Psoas muscle (tissue), 8 donors: Measurements from ENCODE around the gene ITGA1. TPM values are rescaled to one million over a fixed set of nuclear protein-coding genes. Genes with fewer than 3 reads are reported as not detected.
A peak's percentile ranks its signal among the peaks of the same experiment; 100 is the strongest.

Experiments used
- ATAC-seq, 4 donors: fragments of 200-7000 bp; cut with Tn5 transposase; one replicate each; pipeline ENCODE4 v1.9.1; 2020; ENCODE audit warnings: moderate library complexity in 3 of 4, mild to moderate bottlenecking in 2 of 4
- DNase-seq, 2 donors: peaks; one replicate each; pipeline ENCODE4 v3.0.0-alpha.2; 2020
- H3K27ac ChIP-seq: fragments of 200-600 bp; one replicate; pipeline ENCODE4 v1.8.0; 2022
- H3K27me3 ChIP-seq, 3 donors: fragments of 200-600 bp in 1 of 3; one replicate each; pipeline versions ENCODE4 v1.6.1 to v1.8.0; 2013 to 2022; ENCODE audit warnings: low read length in 2 of 3, mild to moderate bottlenecking in 2 of 3, moderate library complexity in 1 of 3; ENCODE audit not compliant: insufficient read depth in 3 of 3
- H3K36me3 ChIP-seq, 2 donors: fragments of 200-600 bp in 1 of 2; one replicate each; pipeline versions ENCODE4 v1.6.1 to v1.8.0; 2013 to 2022; ENCODE audit warnings: low read depth in 1 of 2, mild to moderate bottlenecking in 1 of 2, moderate library complexity in 1 of 2; ENCODE audit not compliant: insufficient read depth in 1 of 2
- H3K4me1 ChIP-seq: fragments of 200-600 bp; one replicate; pipeline ENCODE4 v1.8.0; 2022
- H3K4me3 ChIP-seq: fragments of 200-600 bp; one replicate; pipeline ENCODE4 v1.8.0; 2022; ENCODE audit warnings: mild to moderate bottlenecking
- H3K9me3 ChIP-seq: fragments of 200-600 bp; one replicate; pipeline ENCODE4 v1.8.0; 2022
- WGBS, 3 donors: extraction: QIAGEN DNeasy Blood & Tissue Kit; methylation state at CpG; one replicate each; pipeline versions ENCODE4 v1.1.6 to v1.1.7; 2013; 5-methylcytosine and 5-hydroxymethylcytosine counted together
- intact Hi-C, 2 donors: fragments of 100-400 bp; cut with DNase I; formaldehyde crosslinking; loops; one replicate each; pipeline versions ENCODE4 v1.11.0 to v1.14.2; 2022
- polyA plus RNA-seq, 3 donors: library from polyadenylated mRNA; stranded (reverse); fragments of 200-250 nt; gene quantifications; one replicate each; pipeline ENCODE4 v1.2.3, GENCODE V29; 2013
- total RNA-seq, 4 donors: library from RNA; stranded (reverse); fragmentation: NEBNext Ultra II Directional in 2 of 4; extraction: Animal tissue kit (Norgen Biotek cat#: 25700) in 2 of 4; gene quantifications; one replicate each; pipeline versions ENCODE4 v1.2.1 to v1.2.4, GENCODE V29; 2021 to 2023
- TF ChIP-seq, protein P1 (sequence below): fragments of 200-600 bp; IDR thresholded peaks from one replicate; pipeline ENCODE4 v1.8.0; 2022; ENCODE audit warnings: antibody characterized with exemption
- donor health status: healthy with polysubstance abuse.
- donor health status: DM: no; HTN: no; CAD: no; lungs with moderate emphysema.
- donor health status: Bipolar disorder and iron deficiency.
- donor health status: healthy.
- donor health status: DM: yes; HTN: yes; CAD: no.
- donor health status: DM: no; HTN: no; CAD: no.
- donor health status: DM: no; HTN: no; CAD: no.
- donor health status: DM: yes; HTN: yes; CAD: no.

The ITGA1 gene
- total and polyA plus RNA-seq, 7 donors: 3.4 to 29.3 (median 13.0) TPM

DNA sequence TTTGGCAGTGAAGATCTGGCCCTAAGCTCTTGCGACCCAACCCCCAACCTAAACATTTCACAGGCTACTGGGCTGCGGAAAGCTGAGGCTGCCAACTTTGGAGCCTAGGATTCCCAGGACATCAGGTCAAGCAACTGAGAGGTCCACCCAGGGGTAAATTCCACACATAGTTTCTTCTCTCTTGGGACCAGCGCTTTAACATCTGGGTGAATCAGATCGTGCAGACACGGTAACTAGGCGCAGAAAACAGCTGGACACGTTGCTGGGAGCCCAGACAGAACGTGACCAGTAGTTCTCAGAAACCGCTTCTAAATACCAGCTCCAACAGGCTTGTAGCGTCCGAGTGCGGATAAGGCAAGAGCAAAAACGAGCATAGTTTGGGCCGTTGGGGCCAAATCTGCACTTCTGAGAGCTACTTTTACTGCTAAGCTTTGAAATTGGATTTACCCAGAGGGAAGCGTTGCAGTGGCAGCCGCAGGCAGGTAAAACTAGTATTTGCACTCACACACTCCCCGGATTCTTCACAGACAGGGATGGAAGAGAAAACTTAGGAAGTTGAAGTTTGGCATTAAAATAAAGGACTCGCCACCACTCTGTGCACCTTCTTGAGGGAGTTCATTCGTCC lies 11.8 kb downstream of the ITGA1 start:
- ATAC-seq: peak in 3 of 4 donors; percentile 40 to 49 (median 42)
- Histone ChIP-seq H3K4me3 (peak overlapping the region; percentile 83), H3K9me3 (no peaks in the 10 kb centered on the region), H3K4me1 (peaks cover 34% of the 10 kb centered on the region), H3K36me3 (peaks cover 0 to 10% of the 10 kb centered on the region in 2 donors), H3K27me3 (no peaks in the 10 kb centered on the region), H3K27ac (peak overlapping the region; percentile 94)
- peak; percentile 51 to 69 for DNase-seq
- TF ChIP-seq, protein P1, sequence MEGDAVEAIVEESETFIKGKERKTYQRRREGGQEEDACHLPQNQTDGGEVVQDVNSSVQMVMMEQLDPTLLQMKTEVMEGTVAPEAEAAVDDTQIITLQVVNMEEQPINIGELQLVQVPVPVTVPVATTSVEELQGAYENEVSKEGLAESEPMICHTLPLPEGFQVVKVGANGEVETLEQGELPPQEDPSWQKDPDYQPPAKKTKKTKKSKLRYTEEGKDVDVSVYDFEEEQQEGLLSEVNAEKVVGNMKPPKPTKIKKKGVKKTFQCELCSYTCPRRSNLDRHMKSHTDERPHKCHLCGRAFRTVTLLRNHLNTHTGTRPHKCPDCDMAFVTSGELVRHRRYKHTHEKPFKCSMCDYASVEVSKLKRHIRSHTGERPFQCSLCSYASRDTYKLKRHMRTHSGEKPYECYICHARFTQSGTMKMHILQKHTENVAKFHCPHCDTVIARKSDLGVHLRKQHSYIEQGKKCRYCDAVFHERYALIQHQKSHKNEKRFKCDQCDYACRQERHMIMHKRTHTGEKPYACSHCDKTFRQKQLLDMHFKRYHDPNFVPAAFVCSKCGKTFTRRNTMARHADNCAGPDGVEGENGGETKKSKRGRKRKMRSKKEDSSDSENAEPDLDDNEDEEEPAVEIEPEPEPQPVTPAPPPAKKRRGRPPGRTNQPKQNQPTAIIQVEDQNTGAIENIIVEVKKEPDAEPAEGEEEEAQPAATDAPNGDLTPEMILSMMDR: no peak
- 0 to 1% (median 0%) methylated on average over 19 of the region's 19 CpGs for WGBS, 3 donors
- intact Hi-C loops: loop anchor here in 1 of 2 donors (10.0 kb wide), 1 partner anchor 295 kb away; no protein-coding TSS in a partner anchor

DNA sequence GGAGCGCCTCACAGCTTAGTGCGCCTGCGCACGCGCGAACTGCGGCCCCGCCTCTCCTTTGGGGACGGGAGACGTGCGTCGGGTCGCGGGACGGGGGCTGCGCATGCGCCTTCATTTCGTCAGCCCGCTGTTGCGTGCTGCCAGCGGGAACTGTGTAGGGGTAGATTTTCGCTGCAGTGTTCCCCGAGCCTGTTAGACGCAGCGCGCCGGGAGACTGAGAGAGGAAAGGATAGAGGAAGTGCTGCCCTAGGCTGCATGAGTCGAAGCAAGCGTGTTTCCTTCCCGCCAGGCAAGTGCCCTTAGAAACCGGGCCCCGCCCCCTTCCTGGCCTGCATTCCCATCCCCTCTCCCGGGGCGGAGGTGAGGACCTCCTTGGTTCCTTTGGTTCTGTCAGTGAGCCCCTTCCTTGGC lies 12.3 kb downstream of the ITGA1 start:
- DNase-seq: peak; percentile 95 to 98
- intact Hi-C loops: loop anchor here (5.0 to 10.0 kb wide), 2 partner anchors 57 to 295 kb away; no protein-coding TSS in a partner anchor

DNA sequence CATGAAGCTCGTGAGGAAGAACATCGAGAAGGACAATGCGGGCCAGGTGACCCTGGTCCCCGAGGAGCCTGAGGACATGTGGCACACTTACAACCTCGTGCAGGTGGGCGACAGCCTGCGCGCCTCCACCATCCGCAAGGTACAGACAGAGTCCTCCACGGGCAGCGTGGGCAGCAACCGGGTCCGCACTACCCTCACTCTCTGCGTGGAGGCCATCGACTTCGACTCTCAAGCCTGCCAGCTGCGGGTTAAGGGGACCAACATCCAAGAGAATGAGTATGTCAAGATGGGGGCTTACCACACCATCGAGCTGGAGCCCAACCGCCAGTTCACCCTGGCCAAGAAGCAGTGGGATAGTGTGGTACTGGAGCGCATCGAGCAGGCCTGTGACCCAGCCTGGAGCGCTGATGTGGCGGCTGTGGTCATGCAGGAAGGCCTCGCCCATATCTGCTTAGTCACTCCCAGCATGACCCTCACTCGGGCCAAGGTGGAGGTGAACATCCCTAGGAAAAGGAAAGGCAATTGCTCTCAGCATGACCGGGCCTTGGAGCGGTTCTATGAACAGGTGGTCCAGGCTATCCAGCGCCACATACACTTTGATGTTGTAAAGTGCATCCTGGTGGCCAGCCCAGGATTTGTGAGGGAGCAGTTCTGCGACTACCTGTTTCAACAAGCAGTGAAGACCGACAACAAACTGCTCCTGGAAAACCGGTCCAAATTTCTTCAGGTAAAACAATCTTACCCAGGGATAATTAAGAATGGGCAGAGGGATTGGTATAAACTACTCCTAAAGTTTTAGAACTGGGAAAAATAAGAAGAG lies 12.9 kb downstream of the ITGA1 start:
- intact Hi-C loops: loop anchor here in 1 of 2 donors (5.0 kb wide), 1 partner anchor 57 kb away; no protein-coding TSS in a partner anchor
- Histone ChIP-seq H3K36me3 (peaks cover 0 to 10% of the 10 kb centered on the region in 2 donors), H3K4me3 (peak overlapping the region; percentile 83), H3K4me1 (peaks cover 43% of the 10 kb centered on the region), H3K27me3 (no peaks in the 10 kb centered on the region), H3K27ac (peak overlapping the region; percentile 94), H3K9me3 (no peaks in the 10 kb centered on the region)
- DNase-seq (peak; percentile 69 to 79), ATAC-seq (peak; percentile 81 to 89 (median 86))
- TF ChIP-seq, protein P1: peak; percentile 24
- WGBS, 3 donors: 1 to 2% (median 2%) methylated on average over 29 to 31 of the region's 31 CpGs

More for the DNA sequence above, 12.3 kb downstream of the ITGA1 start:
- no peaks in the 10 kb centered on the region for H3K9me3 ChIP-seq
- peak; percentile 94 to 96 (median 96) for ATAC-seq
- H3K4me3 ChIP-seq: peak overlapping the region; percentile 83
- WGBS, 3 donors: 0 to 1% (median 0%) methylated on average over 29 to 34 of the region's 34 CpGs
- TF ChIP-seq, protein P1: no peak
- H3K27me3 ChIP-seq: no peaks in the 10 kb centered on the region
- peaks cover 38% of the 10 kb centered on the region for H3K4me1 ChIP-seq
- H3K27ac ChIP-seq: peak overlapping the region; percentile 94
- H3K36me3 ChIP-seq: peaks cover 0 to 10% of the 10 kb centered on the region in 2 donors

DNA sequence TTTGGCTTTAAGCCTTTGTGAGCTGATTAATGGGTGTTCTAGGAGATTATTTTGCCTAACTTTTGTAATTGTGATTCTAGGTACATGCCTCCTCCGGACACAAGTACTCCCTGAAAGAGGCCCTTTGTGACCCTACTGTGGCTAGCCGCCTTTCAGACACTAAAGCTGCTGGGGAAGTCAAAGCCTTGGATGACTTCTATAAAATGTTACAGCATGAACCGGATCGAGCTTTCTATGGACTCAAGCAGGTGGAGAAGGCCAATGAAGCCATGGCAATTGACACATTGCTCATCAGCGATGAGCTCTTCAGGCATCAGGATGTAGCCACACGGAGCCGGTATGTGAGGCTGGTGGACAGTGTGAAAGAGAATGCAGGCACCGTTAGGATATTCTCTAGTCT lies 13.6 kb downstream of the ITGA1 start:
- intact Hi-C loops: loop anchor here in 1 of 2 donors (5.0 kb wide), 1 partner anchor 56 kb away; no protein-coding TSS in a partner anchor
- H3K9me3 ChIP-seq: no peaks in the 10 kb centered on the region
- H3K4me1 ChIP-seq: peaks cover 45% of the 10 kb centered on the region
- DNase-seq: no peak
- peak overlapping the region; percentile 94 for H3K27ac ChIP-seq
- ATAC-seq: peak in 1 of 4 donors; percentile 13
- TF ChIP-seq, protein P1: no peak
- peaks cover 0 to 10% of the 10 kb centered on the region in 2 donors for H3K36me3 ChIP-seq
- 8 to 12% (median 9%) methylated on average over 8 of the region's 8 CpGs for WGBS, 3 donors
- no peaks in the 10 kb centered on the region for H3K27me3 ChIP-seq
- peak overlapping the region; percentile 83 for H3K4me3 ChIP-seq
